SKM-1 treated with dmso at 0.1 percent for 144 hours (cell line): ENCODE results near the gene SLC25A12.

ENCODE experiments used
- DNase-seq: peaks from one replicate; lab custom pipeline; 2025; ENCODE audit not compliant: unreplicated experiment; lab: John Stamatoyannopoulos, UW

Gene SLC25A12

GRCh38 chr2:171735991-171736710 lies 157.9 kb downstream of the SLC25A12 start:
- DNase-seq = no peak
